Type B pancreatic cell (in vitro differentiated cells): ENCODE measurements around the gene PKNOX2. TPM values are rescaled to one million over a fixed set of nuclear protein-coding genes. Genes with fewer than 3 reads are reported as not detected.

Experiments
- DNase-seq: peaks from one replicate; pipeline ENCODE4 v3.0.0; 2021; ENCODE audit warnings: mixed read lengths; ENCODE audit not compliant: unreplicated experiment; ENCODE audit errors: extremely low spot score
- H3K27ac Mint-ChIP-seq: 2 replicates; pipeline ENCODE4 v1.8.0; 2021; ENCODE audit warnings: mild to moderate bottlenecking, mixed read lengths
- H3K27me3 Mint-ChIP-seq: 2 replicates; pipeline ENCODE4 v1.8.0; 2021; ENCODE audit warnings: mixed read lengths
- H3K36me3 Mint-ChIP-seq: 2 replicates; pipeline ENCODE4 v1.8.0; 2021; ENCODE audit warnings: mixed read lengths
- H3K4me1 Mint-ChIP-seq: one replicate; pipeline ENCODE4 v1.8.0; 2021; ENCODE audit warnings: mixed read lengths; ENCODE audit not compliant: unreplicated experiment
- H3K4me3 Mint-ChIP-seq: 2 replicates; pipeline ENCODE4 v1.8.0; 2021; ENCODE audit warnings: mild to moderate bottlenecking, mixed read lengths
- H3K9me3 Mint-ChIP-seq: 2 replicates; pipeline ENCODE4 v1.8.0; 2021; ENCODE audit warnings: mixed read lengths
- CTCF ChIP-seq: fragments of 200-600 bp; sonication (generic); conservative IDR thresholded peaks from 2 replicates; pipeline ENCODE4 v1.5.0; 2021; ENCODE audit warnings: antibody characterized with exemption, mild to moderate bottlenecking
- total RNA-seq: library from RNA; stranded (reverse); gene quantifications from 2 replicates; pipeline ENCODE4 v1.2.1, GENCODE V29; 2021; ENCODE audit warnings: low replicate concordance

Gene PKNOX2
- total RNA-seq, 1 donor from 2014 or later: 15.3 TPM

DNA sequence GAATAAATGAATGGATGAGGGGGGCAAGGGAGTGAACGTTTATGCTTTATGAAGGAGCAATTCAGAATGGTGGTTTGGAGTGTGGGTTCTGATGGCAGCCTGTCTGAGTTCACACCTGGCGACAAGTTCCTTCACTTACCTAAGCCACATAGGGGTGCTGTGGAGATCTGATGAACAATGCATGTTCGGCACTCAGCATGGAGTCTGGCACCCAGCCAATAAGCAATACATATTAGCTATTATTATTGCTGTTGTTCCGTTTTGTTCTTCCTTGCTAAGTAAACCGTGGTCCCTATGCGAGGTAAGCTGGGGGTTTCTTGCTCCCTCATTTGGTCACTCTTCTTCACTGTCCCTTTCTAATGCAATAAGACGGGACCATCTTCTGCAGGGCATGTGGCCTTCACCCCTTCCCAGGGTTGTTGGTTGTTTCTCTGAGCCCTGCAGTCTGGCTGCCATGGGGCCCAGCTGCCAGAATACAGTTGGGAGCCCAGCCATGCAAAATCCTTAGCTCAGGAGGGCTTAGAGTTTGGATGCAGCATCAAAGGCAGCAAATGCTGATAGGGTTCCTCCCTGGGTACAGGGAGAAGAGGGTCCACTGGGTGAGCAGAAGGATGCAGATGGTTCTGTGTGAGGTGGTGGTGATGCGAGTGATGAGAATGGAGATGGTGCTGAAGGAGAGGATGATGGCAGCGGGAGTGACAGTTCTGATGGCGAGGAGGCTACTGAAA lies 6.4 kb upstream of the PKNOX2 start:
- Mint-ChIP-seq H3K27ac (no peak overlapping the region), H3K36me3 (peaks cover 4% of the 10 kb centered on the region), H3K9me3 (no peaks in the 10 kb centered on the region), H3K4me3 (no peak overlapping the region), H3K27me3 (peaks cover 63% of the 10 kb centered on the region), H3K4me1 (peaks cover 51% of the 10 kb centered on the region)
- no peak for DNase-seq
- TF ChIP-seq CTCF: no peak

GRCh38 chr11:125162743-125163142 lies 1.8 kb upstream of the PKNOX2 start:
- no peaks in the 10 kb centered on the region for H3K9me3 Mint-ChIP-seq
- no peak overlapping the region for H3K27ac Mint-ChIP-seq
- peaks cover 73% of the 10 kb centered on the region for H3K27me3 Mint-ChIP-seq
- no peaks in the 10 kb centered on the region for H3K36me3 Mint-ChIP-seq
- TF ChIP-seq CTCF: no peak
- DNase-seq: no peak
- H3K4me3 Mint-ChIP-seq: peak overlapping the region; percentile 40
- H3K4me1 Mint-ChIP-seq: peaks cover 40% of the 10 kb centered on the region

DNA sequence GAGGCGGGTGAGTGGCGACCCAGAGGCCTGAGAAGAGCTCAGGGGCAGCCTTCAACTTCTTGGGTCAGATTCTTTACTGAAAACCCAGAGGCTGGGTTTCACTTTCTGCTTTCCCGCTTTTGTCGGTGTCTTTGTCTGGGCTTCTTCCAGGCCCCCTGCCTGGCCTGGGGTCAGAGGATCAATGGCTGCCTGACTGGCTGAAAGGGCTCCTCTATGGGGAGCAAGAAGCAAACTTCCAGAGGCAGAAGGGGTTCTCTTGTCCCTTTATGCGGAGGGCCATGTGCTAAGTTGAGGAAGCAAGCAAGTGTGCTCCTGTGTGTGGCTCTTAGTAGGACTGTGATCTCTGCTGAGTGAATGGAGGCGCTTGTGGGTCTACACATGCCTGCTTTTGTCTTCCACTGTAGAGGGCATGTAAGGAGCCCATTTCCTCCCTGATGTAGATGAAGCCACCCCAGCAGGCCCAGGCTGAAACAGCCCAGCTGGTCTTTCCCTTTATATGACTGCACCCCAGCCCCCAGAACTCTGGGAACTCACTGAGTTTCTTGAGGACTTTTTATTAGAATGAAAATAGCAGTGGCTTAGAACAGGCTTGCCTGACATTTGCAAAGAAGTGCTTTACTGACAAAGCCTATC lies 1.0 kb upstream of the PKNOX2 start:
- peaks cover 44% of the 10 kb centered on the region for H3K4me1 Mint-ChIP-seq
- H3K27ac Mint-ChIP-seq: peak overlapping the region; percentile 7
- H3K9me3 Mint-ChIP-seq: no peaks in the 10 kb centered on the region
- TF ChIP-seq CTCF: no peak
- H3K36me3 Mint-ChIP-seq: no peaks in the 10 kb centered on the region
- no peak for DNase-seq
- peak overlapping the region; percentile 79 for H3K4me3 Mint-ChIP-seq
- peaks cover 77% of the 10 kb centered on the region for H3K27me3 Mint-ChIP-seq

- H3K36me3 Mint-ChIP-seq: no peaks in the 10 kb centered on the region
- no peak for TF ChIP-seq CTCF
- H3K9me3 Mint-ChIP-seq: no peaks in the 10 kb centered on the region
- peaks cover 46% of the 10 kb centered on the region for H3K4me1 Mint-ChIP-seq
- no peak for DNase-seq
- peak overlapping the region; percentile 7 for H3K27ac Mint-ChIP-seq
- peaks cover 78% of the 10 kb centered on the region for H3K27me3 Mint-ChIP-seq
- peak overlapping the region; percentile 79 for H3K4me3 Mint-ChIP-seq
These were observed 495 bp upstream of the PKNOX2 start for GRCh38 chr11:125164091-125164421.

- H3K9me3 Mint-ChIP-seq: no peaks in the 10 kb centered on the region
- no peak for DNase-seq
- peak overlapping the region; percentile 98 for H3K4me3 Mint-ChIP-seq
- TF ChIP-seq CTCF: no peak
- H3K4me1 Mint-ChIP-seq: peaks cover 59% of the 10 kb centered on the region
- peak overlapping the region; percentile 85 for H3K27ac Mint-ChIP-seq
- peaks cover 76% of the 10 kb centered on the region for H3K27me3 Mint-ChIP-seq
- no peaks in the 10 kb centered on the region for H3K36me3 Mint-ChIP-seq
These were observed 726 bp downstream of the PKNOX2 start for GRCh38 chr11:125165111-125165842.
